ENCODE data around the gene COL6A2. TPM values are rescaled to one million over a fixed set of nuclear protein-coding genes. Genes with fewer than 3 reads are reported as not detected.
A peak's percentile ranks its signal among the peaks of the same experiment; 100 is the strongest.

Gene COL6A2
- total and polyA plus RNA-seq, 2 of the 4 experiments (the other 2 are of a cell fraction): 208 to 1,065 TPM

GRCh38 chr21:46096596-46097335, 1.1 kb upstream of the COL6A2 start:
- H2BK20ac ChIP-seq (ENCODE audit: low read depth, low read length): peak overlapping the region; percentile 90
- in situ Hi-C loops (cut with MboI; ENCODE audit: low sequenced_read_pairs) (no loop called here), dilution Hi-C loops (cut with HindIII; ENCODE audit: low sequenced_read_pairs, unreplicated experiment) (no loop called here), intact Hi-C loops (cut with micrococcal nuclease) (loop anchor here (5.0 kb wide), 1 partner anchor 99 kb away; no protein-coding TSS in a partner anchor)
- peak overlapping the region; percentile 60 for H3K56ac ChIP-seq (ENCODE audit: extremely low read depth, insufficient read depth, low read length)
- no peaks in the 10 kb centered on the region for H3K27me3 ChIP-seq (ENCODE audit: control insufficient read depth, insufficient read depth, low read length)
- peaks cover 4% of the 10 kb centered on the region for H3K9me3 ChIP-seq (ENCODE audit: control insufficient read depth, insufficient read depth, low read length)
- no TSS peak for BruUV-seq (replicated peaks)
- peak overlapping the region; percentile 83 for H3K18ac ChIP-seq (ENCODE audit: low read depth, low read length)
- peak overlapping the region; percentile 65 for H3K27ac ChIP-seq (ENCODE audit: insufficient read depth, low read length)
- H4K5ac ChIP-seq (ENCODE audit: low read depth, low read length): peak overlapping the region; percentile 62
- peak overlapping the region; percentile 75 for H3K4me2 ChIP-seq (ENCODE audit: low read depth, low read length)
- no peak for TF ChIP-seq RCOR1 (IDR thresholded peaks at IDR 0.05; ENCODE audit: insufficient replicate concordance, low read length)
- no peak for TF ChIP-seq ELK1 (IDR thresholded peaks at IDR 0.05; ENCODE audit: borderline replicate concordance, low read depth, low read length)
- TF ChIP-seq USF2 (IDR thresholded peaks at IDR 0.05; ENCODE audit: low read depth, low read length): no peak
- peak overlapping the region; percentile 84 for H2AFZ ChIP-seq (replicated peaks; ENCODE audit: low read length, poor library complexity)
- no peak for DNase-seq
- H3K79me1 ChIP-seq (ENCODE audit: low read depth in 1 of 2, low read length in 2 of 2): peaks cover 6 to 61% of the 10 kb centered on the region in 2 experiments; a peak in 3 of 4 replicates
- peak overlapping the region; percentile 97 for H3K23ac ChIP-seq (ENCODE audit: low read depth, low read length)
- ChIA-PET CTCF (no interaction called here), POLR2A (ENCODE audit: unreplicated experiment) (no interaction called here)
- H3K9ac ChIP-seq (ENCODE audit: low read depth, low read length): peak overlapping the region; percentile 95
- peak overlapping the region; percentile 97 for H3K4me3 ChIP-seq (ENCODE audit: insufficient read depth, low read depth, low read length)
- H3K36me3 ChIP-seq (ENCODE audit: control insufficient read depth, insufficient read depth, low read length): peaks cover 11% of the 10 kb centered on the region
- H3K4me1 ChIP-seq (ENCODE audit: control insufficient read depth, insufficient read depth, low read length): peaks cover 24% of the 10 kb centered on the region
- peak overlapping the region; percentile 100 for H3K14ac ChIP-seq (replicated peaks; ENCODE audit: low read depth, low read length)
- H3K4ac ChIP-seq (ENCODE audit: low read depth, low read length): peak overlapping the region; percentile 97
- peak overlapping the region; percentile 90 for H2BK120ac ChIP-seq (ENCODE audit: low read depth, low read length)
- peaks cover 29% of the 10 kb centered on the region for H4K20me1 ChIP-seq (ENCODE audit: insufficient read depth, low read length)
- peak overlapping the region; percentile 99 for H2AK9ac ChIP-seq (replicated peaks; ENCODE audit: low read depth, low read length, poor library complexity)
- H2BK5ac ChIP-seq (ENCODE audit: low read depth, low read length, poor library complexity, severe bottlenecking): peak overlapping the region; percentile 74
- peak overlapping the region; percentile 77 to 79 for H4K8ac ChIP-seq (ENCODE audit: low read depth in 2 of 2, low read length in 2 of 2)
- no peak for ATAC-seq (ENCODE audit: low read depth)
- H4K91ac ChIP-seq (ENCODE audit: insufficient read depth, low read depth, low read length): peak overlapping the region; percentile 95
- H2BK15ac ChIP-seq (ENCODE audit: low read depth, low read length): peak overlapping the region; percentile 100; the same call in 2 of the 3 replicates
- 80% methylated on average over 10 of the region's 16 CpGs; no CpG with 5 or more reads in 1 of the 2 experiments for WGBS, 2 experiments (ENCODE audit: extremely low coverage in 2 of 2, insufficient read length in 1 of 2)
- H3K9me1 ChIP-seq (ENCODE audit: insufficient read depth, low read length): peaks cover 29% of the 10 kb centered on the region
- H2AK5ac ChIP-seq (ENCODE audit: low read depth, low read length): peak overlapping the region; percentile 100
